SK-N-MC (cell line): ENCODE results near the gene OSBPL5.

Source experiments
- DNase-seq: peaks from one replicate; pipeline ENCODE4 v3.0.0-alpha.2; 2011; ENCODE audit warnings: low read depth, low spot score
- H3K27ac ChIP-seq: fragments of 200-600 bp; sonication (generic); 2 replicates; pipeline ENCODE4 v1.5.1; 2016; ENCODE audit warnings: mixed run types
- H3K36me3 ChIP-seq: fragments of 200-600 bp; sonication (generic); 2 replicates; pipeline ENCODE4 v1.6.1; 2017; ENCODE audit warnings: antibody characterized with exemption, low read length, mixed read lengths; ENCODE audit not compliant: insufficient read depth
- H3K4me3 ChIP-seq: fragments of 200-600 bp; sonication (generic); 2 replicates; pipeline ENCODE4 v1.5.1; 2016
- H3K9ac ChIP-seq: fragments of 200-600 bp; sonication (generic); 2 replicates; pipeline ENCODE4 v1.8.0; 2017; ENCODE audit warnings: mixed run types, mixed read lengths; ENCODE audit not compliant: insufficient read length
- H3K9me3 ChIP-seq: fragments of 200-600 bp; sonication (generic); 2 replicates; pipeline ENCODE4 v1.6.1; 2017; ENCODE audit warnings: low read depth, mild to moderate bottlenecking, antibody characterized with exemption, low read length, moderate library complexity, mixed read lengths
- EZH2 ChIP-seq: fragments of 200-600 bp; sonication (generic); IDR thresholded peaks from one replicate; pipeline ENCODE4 v1.6.1; 2017; ENCODE audit warnings: antibody characterized with exemption
- FOXP2 ChIP-seq: optimal IDR thresholded peaks from 2 replicates; pipeline ENCODE3; 2011; ENCODE audit warnings: mild to moderate bottlenecking, moderate library complexity; ENCODE audit not compliant: insufficient read depth; ENCODE audit errors: extremely low read length, control extremely low read depth
- POLR2AphosphoS5 ChIP-seq: IDR thresholded peaks from 2 replicates; pipeline ENCODE4 v1.6.1; 2012; ENCODE audit warnings: mild to moderate bottlenecking, low read depth, low read length, borderline replicate concordance

Gene OSBPL5

GRCh38 chr11:3188496-3189195 lies 23.5 kb upstream of the OSBPL5 start:
- Histone ChIP-seq H3K4me3 (no peak overlapping the region), H3K9me3 (no peaks in the 10 kb centered on the region), H3K27ac (no peak overlapping the region), H3K9ac (no peak overlapping the region), H3K36me3 (no peaks in the 10 kb centered on the region)
- TF ChIP-seq POLR2AphosphoS5 (no peak), EZH2 (no peak), FOXP2 (no peak)
- DNase-seq = no peak

- Histone ChIP-seq H3K4me3 (no peak overlapping the region), H3K9me3 (no peaks in the 10 kb centered on the region), H3K9ac (no peak overlapping the region), H3K27ac (no peak overlapping the region), H3K36me3 (no peaks in the 10 kb centered on the region)
- no peak for DNase-seq
- TF ChIP-seq FOXP2 = no peak
- no peak for TF ChIP-seq EZH2
- TF ChIP-seq POLR2AphosphoS5 = no peak
These were observed 21.2 kb upstream of the OSBPL5 start for GRCh38 chr11:3186166-3186953.

- DNase-seq = no peak
- no peak overlapping the region for H3K9ac ChIP-seq
- no peak overlapping the region for H3K4me3 ChIP-seq
- TF ChIP-seq FOXP2 (no peak), POLR2AphosphoS5 (no peak), EZH2 (no peak)
- no peak overlapping the region for H3K27ac ChIP-seq
- H3K36me3 ChIP-seq = no peaks in the 10 kb centered on the region
- no peaks in the 10 kb centered on the region for H3K9me3 ChIP-seq
These were observed 19.7 kb upstream of the OSBPL5 start for GRCh38 chr11:3184732-3185347.

GRCh38 chr11:3183523-3183922 lies 18.4 kb upstream of the OSBPL5 start:
- no peak overlapping the region for H3K27ac ChIP-seq
- no peak overlapping the region for H3K9ac ChIP-seq
- no peaks in the 10 kb centered on the region for H3K36me3 ChIP-seq
- no peaks in the 10 kb centered on the region for H3K9me3 ChIP-seq
- DNase-seq = no peak
- TF ChIP-seq FOXP2 = no peak
- no peak for TF ChIP-seq POLR2AphosphoS5
- no peak for TF ChIP-seq EZH2
- no peak overlapping the region for H3K4me3 ChIP-seq

GRCh38 chr11:3182462-3182852 lies 17.3 kb upstream of the OSBPL5 start:
- Histone ChIP-seq H3K9me3 (no peaks in the 10 kb centered on the region), H3K9ac (no peak overlapping the region), H3K27ac (no peak overlapping the region), H3K4me3 (no peak overlapping the region), H3K36me3 (no peaks in the 10 kb centered on the region)
- no peak for TF ChIP-seq POLR2AphosphoS5
- TF ChIP-seq FOXP2 = no peak
- no peak for DNase-seq

- Histone ChIP-seq H3K36me3 (no peaks in the 10 kb centered on the region), H3K9me3 (no peaks in the 10 kb centered on the region), H3K27ac (no peak overlapping the region), H3K4me3 (no peak overlapping the region), H3K9ac (no peak overlapping the region)
- TF ChIP-seq FOXP2 = no peak
- no peak for TF ChIP-seq POLR2AphosphoS5
- no peak for TF ChIP-seq EZH2
- no peak for DNase-seq
These were observed 16.8 kb upstream of the OSBPL5 start for GRCh38 chr11:3181725-3182461.

- H3K36me3 ChIP-seq = no peaks in the 10 kb centered on the region
- no peak overlapping the region for H3K9ac ChIP-seq
- H3K27ac ChIP-seq = no peak overlapping the region
- no peak for DNase-seq
- no peak for TF ChIP-seq POLR2AphosphoS5
- no peak for TF ChIP-seq FOXP2
- TF ChIP-seq EZH2 = no peak
- H3K9me3 ChIP-seq = no peaks in the 10 kb centered on the region
- H3K4me3 ChIP-seq = no peak overlapping the region
These were observed 15.8 kb upstream of the OSBPL5 start for GRCh38 chr11:3180869-3181268.

GRCh38 chr11:3178349-3178748 lies 13.2 kb upstream of the OSBPL5 start:
- no peak for TF ChIP-seq FOXP2
- TF ChIP-seq EZH2 = no peak
- TF ChIP-seq POLR2AphosphoS5 = no peak
- DNase-seq = no peak
- no peak overlapping the region for H3K9ac ChIP-seq
- no peaks in the 10 kb centered on the region for H3K36me3 ChIP-seq
- H3K4me3 ChIP-seq = no peak overlapping the region
- H3K27ac ChIP-seq = no peak overlapping the region
- H3K9me3 ChIP-seq = no peaks in the 10 kb centered on the region
